Measurements from ENCODE around the gene PGS1. TPM values are rescaled to one million over a fixed set of nuclear protein-coding genes. Genes with fewer than 3 reads are reported as not detected.

PGS1 gene
- total and polyA plus RNA-seq, 10 of the 15 experiments (the other 5 are each of a cell fraction or from before 2014, with no cell fraction given), result 1.3 to 37.6 (median 27.4) TPM

- TF ChIP-seq CREM (IDR thresholded peaks at IDR 0.05; ENCODE audit: low read depth), result 0 out of 2 replicates have a peak, but pooled peaks have one; percentile 54
- no peak for TF ChIP-seq ZBED1 (IDR thresholded peaks at IDR 0.05; ENCODE audit: borderline replicate concordance)
- peak; percentile 96 for TF ChIP-seq YY1 (IDR thresholded peaks at IDR 0.05; ENCODE audit: low read depth, low read length)
- 0 out of 2 replicates have a peak, but pooled peaks have one; percentile 46 for TF ChIP-seq NBN (IDR thresholded peaks at IDR 0.05)
- TF ChIP-seq BACH1 (IDR thresholded peaks at IDR 0.05; ENCODE audit: borderline replicate concordance), result 0 out of 2 replicates have a peak, but pooled peaks have one; percentile 21
- no peak for TF ChIP-seq RCOR1 (conservative IDR thresholded peaks at IDR 0.05; ENCODE audit: low read depth, low read length)
- TF ChIP-seq PML (IDR thresholded peaks at IDR 0.05; ENCODE audit: low read length), result no peak; the same call in 1 of the 2 replicates
- no peak for TF ChIP-seq NFIC (IDR thresholded peaks at IDR 0.05; ENCODE audit: low read depth, low read length)
- TF ChIP-seq HDGF (IDR thresholded peaks at IDR 0.05), result no peak
- no peak for TF ChIP-seq RAD21 (IDR thresholded peaks at IDR 0.05; ENCODE audit: insufficient read depth, low read depth, low read length)
- TF ChIP-seq ZBTB4 (CRISPR knock-in tag; IDR thresholded peaks at IDR 0.05), result no peak
- peak; percentile 67; the same call in 1 of the 2 replicates for TF ChIP-seq POLR2AphosphoS2 (IDR thresholded peaks at IDR 0.05; ENCODE audit: low read depth, low read length)
- TF ChIP-seq BHLHE40 (IDR thresholded peaks at IDR 0.05; ENCODE audit: borderline replicate concordance in 1 of 2, low read depth in 2 of 2, low read length in 1 of 2), result peak in 1 of 2 experiments; percentile 76; a peak in 2 of 4 replicates
- TF ChIP-seq SKIL (IDR thresholded peaks at IDR 0.05; ENCODE audit: low read depth, poor library complexity, severe bottlenecking), result no peak
- no peak for TF ChIP-seq FOS (IDR thresholded peaks at IDR 0.05; ENCODE audit: borderline replicate concordance, extremely low read depth, insufficient read length)
- TF ChIP-seq SMAD5 (IDR thresholded peaks at IDR 0.05; ENCODE audit: low read depth), result no peak; the same call in 1 of the 2 replicates
- peak; percentile 74; the same call in 1 of the 2 replicates for TF ChIP-seq RELB (IDR thresholded peaks at IDR 0.05; ENCODE audit: low read depth)
- no peak for TF ChIP-seq YBX1 (IDR thresholded peaks at IDR 0.05)
- 0 out of 2 replicates have a peak, but pooled peaks have one; percentile 17 for TF ChIP-seq ZBTB11 (CRISPR knock-in tag; IDR thresholded peaks at IDR 0.05)
Observed at GRCh38 chr17:78378225-78379130, at the start of gene PGS1 (continued).
